HUES64 (cell line): ENCODE data around the gene OPCML.

Experiments
- H3K27ac ChIP-seq: 2 replicates; pipeline ENCODE4 v1.7.0; 2013; ENCODE audit warnings: low read depth, low read length, inconsistent platforms
- H3K27me3 ChIP-seq: 2 replicates; pipeline ENCODE4 v1.6.1; 2013; ENCODE audit warnings: mild to moderate bottlenecking, low read length; ENCODE audit not compliant: insufficient read depth
- H3K36me3 ChIP-seq: 2 replicates; pipeline ENCODE4 v1.6.1; 2013; ENCODE audit warnings: mild to moderate bottlenecking, low read length; ENCODE audit not compliant: insufficient read depth
- H3K4me1 ChIP-seq: 2 replicates; pipeline ENCODE4 v1.6.1; 2013; ENCODE audit warnings: mild to moderate bottlenecking, low read length, moderate library complexity; ENCODE audit not compliant: insufficient read depth
- H3K4me3 ChIP-seq: 2 replicates; pipeline ENCODE4 v1.5.1; 2013; ENCODE audit warnings: mild to moderate bottlenecking, low read length, moderate library complexity
- H3K9ac ChIP-seq: 2 replicates; pipeline ENCODE4 v1.6.1; 2013; ENCODE audit warnings: mild to moderate bottlenecking, low read depth, low read length
- H3K9me3 ChIP-seq: 2 replicates; pipeline ENCODE4 v1.6.1; 2013; ENCODE audit warnings: low read depth, low read length; ENCODE audit not compliant: insufficient read depth
- WGBS: fragments of 150-250, 120-280 bp; methylation state at CpG from one replicate; pipeline ENCODE4 v1.1.7; 2013; ENCODE audit warnings: missing lambda C conversion rate; 5-methylcytosine and 5-hydroxymethylcytosine counted together

The OPCML gene

GRCh38 chr11:133175103-133175502 lies 357.2 kb downstream of the OPCML start:
- Histone ChIP-seq H3K4me1 (no peaks in the 10 kb centered on the region), H3K9me3 (no peaks in the 10 kb centered on the region), H3K27me3 (no peaks in the 10 kb centered on the region), H3K9ac (no peak overlapping the region), H3K27ac (no peak overlapping the region), H3K4me3 (no peak overlapping the region), H3K36me3 (no peaks in the 10 kb centered on the region)
- no CpG with 5 or more reads among the region's 2 CpGs for WGBS

- no peaks in the 10 kb centered on the region for H3K9me3 ChIP-seq
- H3K27me3 ChIP-seq, result no peaks in the 10 kb centered on the region
- H3K9ac ChIP-seq, result no peak overlapping the region
- H3K4me3 ChIP-seq, result no peak overlapping the region
- no peaks in the 10 kb centered on the region for H3K4me1 ChIP-seq
- WGBS, result 94% methylated on average over 15 of the region's 16 CpGs
- no peaks in the 10 kb centered on the region for H3K36me3 ChIP-seq
- no peak overlapping the region for H3K27ac ChIP-seq
Measured at GRCh38 chr11:133173810-133174412, 358.4 kb downstream of the OPCML start.

GRCh38 chr11:133172349-133172748 lies 360.0 kb downstream of the OPCML start:
- no peaks in the 10 kb centered on the region for H3K36me3 ChIP-seq
- no peak overlapping the region for H3K9ac ChIP-seq
- no peaks in the 10 kb centered on the region for H3K27me3 ChIP-seq
- no peak overlapping the region for H3K4me3 ChIP-seq
- no peak overlapping the region for H3K27ac ChIP-seq
- H3K9me3 ChIP-seq, result no peaks in the 10 kb centered on the region
- WGBS, result 92% methylated on average over 5 of the region's 5 CpGs
- no peaks in the 10 kb centered on the region for H3K4me1 ChIP-seq

- no peaks in the 10 kb centered on the region for H3K9me3 ChIP-seq
- 94% methylated on average over 4 of the region's 4 CpGs for WGBS
- no peaks in the 10 kb centered on the region for H3K36me3 ChIP-seq
- H3K9ac ChIP-seq, result no peak overlapping the region
- no peak overlapping the region for H3K27ac ChIP-seq
- H3K4me3 ChIP-seq, result no peak overlapping the region
- no peaks in the 10 kb centered on the region for H3K27me3 ChIP-seq
- peaks cover 4% of the 10 kb centered on the region; the same call in 1 of the 2 replicates for H3K4me1 ChIP-seq
Measured at GRCh38 chr11:133171374-133171773, 360.9 kb downstream of the OPCML start.

- WGBS, result 95% methylated on average over 2 of the region's 2 CpGs
Measured at GRCh38 chr11:133168016-133168415, 364.3 kb downstream of the OPCML start.

GRCh38 chr11:133166662-133167061 lies 365.6 kb downstream of the OPCML start:
- H3K36me3 ChIP-seq, result no peaks in the 10 kb centered on the region

More at GRCh38 chr11:133168016-133168415, 364.3 kb downstream of the OPCML start:
- Histone ChIP-seq H3K27me3 (no peaks in the 10 kb centered on the region), H3K9ac (no peak overlapping the region), H3K4me1 (peaks cover 15% of the 10 kb centered on the region), H3K27ac (no peak overlapping the region), H3K9me3 (no peaks in the 10 kb centered on the region), H3K4me3 (no peak overlapping the region), H3K36me3 (no peaks in the 10 kb centered on the region)

GRCh38 chr11:133164986-133165385 lies 367.3 kb downstream of the OPCML start:
- Histone ChIP-seq H3K9ac (no peak overlapping the region), H3K9me3 (no peaks in the 10 kb centered on the region), H3K4me1 (peaks cover 15% of the 10 kb centered on the region), H3K36me3 (no peaks in the 10 kb centered on the region), H3K4me3 (no peak overlapping the region), H3K27ac (no peak overlapping the region), H3K27me3 (no peaks in the 10 kb centered on the region)
- 79% methylated on average over 7 of the region's 7 CpGs for WGBS

More at GRCh38 chr11:133166662-133167061, 365.6 kb downstream of the OPCML start:
- Histone ChIP-seq H3K27me3 (no peaks in the 10 kb centered on the region), H3K9ac (no peak overlapping the region), H3K4me3 (no peak overlapping the region), H3K27ac (no peak overlapping the region), H3K9me3 (no peaks in the 10 kb centered on the region), H3K4me1 (peaks cover 15% of the 10 kb centered on the region)
- 100% methylated on average over 3 of the region's 3 CpGs for WGBS

- Histone ChIP-seq H3K9ac (no peak overlapping the region), H3K27ac (no peak overlapping the region), H3K9me3 (no peaks in the 10 kb centered on the region), H3K4me3 (no peak overlapping the region), H3K4me1 (peaks cover 15% of the 10 kb centered on the region), H3K36me3 (no peaks in the 10 kb centered on the region), H3K27me3 (no peaks in the 10 kb centered on the region)
- WGBS, result 60% methylated on average over 11 of the region's 12 CpGs
Measured at GRCh38 chr11:133163463-133164419, 368.6 kb downstream of the OPCML start.

- peaks cover 15% of the 10 kb centered on the region for H3K4me1 ChIP-seq
- H3K4me3 ChIP-seq, result no peak overlapping the region
- no peaks in the 10 kb centered on the region for H3K27me3 ChIP-seq
- H3K9ac ChIP-seq, result no peak overlapping the region
- H3K27ac ChIP-seq, result no peak overlapping the region
- WGBS, result 94% methylated on average over 12 of the region's 12 CpGs
- H3K36me3 ChIP-seq, result no peaks in the 10 kb centered on the region
- H3K9me3 ChIP-seq, result no peaks in the 10 kb centered on the region
Measured at GRCh38 chr11:133162227-133162626, 370.1 kb downstream of the OPCML start.

- Histone ChIP-seq H3K27ac (no peak overlapping the region), H3K27me3 (no peaks in the 10 kb centered on the region), H3K4me1 (peaks cover 9% of the 10 kb centered on the region), H3K9ac (no peak overlapping the region), H3K4me3 (no peak overlapping the region), H3K9me3 (no peaks in the 10 kb centered on the region), H3K36me3 (no peaks in the 10 kb centered on the region)
- WGBS, result 90% methylated on average over 7 of the region's 7 CpGs
Measured at GRCh38 chr11:133160754-133161153, 371.5 kb downstream of the OPCML start.

- Histone ChIP-seq H3K36me3 (no peaks in the 10 kb centered on the region), H3K27ac (no peak overlapping the region), H3K4me3 (no peak overlapping the region), H3K4me1 (no peaks in the 10 kb centered on the region), H3K9ac (no peak overlapping the region), H3K9me3 (no peaks in the 10 kb centered on the region), H3K27me3 (no peaks in the 10 kb centered on the region)
- WGBS, result 70% methylated on average over 17 of the region's 17 CpGs
Measured at GRCh38 chr11:133156986-133157745, 375.1 kb downstream of the OPCML start.
